ENCODE measurements around the gene LRRC49.
"Not testable (repeated sequence)": the region's sequence is repeated elsewhere in the genome, so short reads cannot be mapped to it uniquely, and the experiment has no call there.

Gene LRRC49
- 0 to 0.72 (median 0.19) reads per million in 4 experiments for total RNA-seq

GRCh38 chr15:70892002-70892911, at the start of gene LRRC49, which contains the start of gene THAP10:
TSS of gene LRRC49 (plus strand) at chr15:70892826. CDS start at chr15:70892895, 69 bp downstream.
TSS of gene THAP10 (minus strand) at chr15:70892433. CDS start at chr15:70892272, 161 bp downstream.
- no peak for DNase-seq

DNA sequence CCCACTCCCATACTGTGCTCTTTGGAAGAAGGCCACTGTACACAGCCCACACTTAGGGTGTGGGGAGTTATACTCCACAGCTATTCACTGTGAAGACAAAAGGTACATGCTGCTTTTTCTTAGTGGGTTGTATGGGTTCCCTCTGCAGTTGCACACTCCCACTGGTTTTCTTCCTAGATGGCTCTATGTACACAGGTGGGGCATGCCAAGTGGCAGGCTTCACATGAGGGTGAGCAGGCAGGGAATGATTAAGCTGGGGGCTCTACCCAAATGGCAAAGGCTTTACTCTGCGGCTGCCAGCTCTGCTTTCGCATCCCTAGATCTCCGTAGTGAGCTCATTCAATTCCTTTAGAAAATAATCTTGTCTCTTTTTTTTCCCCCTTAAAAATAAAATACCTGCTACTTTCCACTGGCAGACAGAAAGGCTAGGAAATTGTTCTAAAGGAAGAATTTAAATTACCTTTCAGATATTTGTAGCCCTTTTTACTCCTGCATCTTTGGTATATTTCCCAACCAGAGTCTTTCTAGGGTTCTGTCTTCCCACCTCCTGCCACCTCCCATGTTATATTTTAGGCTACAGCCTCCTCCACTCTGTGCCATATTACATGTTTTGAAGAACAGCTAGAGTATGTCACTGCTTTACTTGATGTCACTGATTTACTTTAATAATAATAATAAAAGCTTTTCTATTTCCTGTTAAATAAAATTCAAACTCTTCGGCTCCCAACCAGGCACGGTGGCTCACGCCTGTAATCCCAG, 46.8 kb upstream of the LRRC49 start:
- DNase-seq = no peak

- no peak for DNase-seq
Observed at GRCh38 chr15:70851889-70852288, 40.7 kb upstream of the LRRC49 start.

DNA sequence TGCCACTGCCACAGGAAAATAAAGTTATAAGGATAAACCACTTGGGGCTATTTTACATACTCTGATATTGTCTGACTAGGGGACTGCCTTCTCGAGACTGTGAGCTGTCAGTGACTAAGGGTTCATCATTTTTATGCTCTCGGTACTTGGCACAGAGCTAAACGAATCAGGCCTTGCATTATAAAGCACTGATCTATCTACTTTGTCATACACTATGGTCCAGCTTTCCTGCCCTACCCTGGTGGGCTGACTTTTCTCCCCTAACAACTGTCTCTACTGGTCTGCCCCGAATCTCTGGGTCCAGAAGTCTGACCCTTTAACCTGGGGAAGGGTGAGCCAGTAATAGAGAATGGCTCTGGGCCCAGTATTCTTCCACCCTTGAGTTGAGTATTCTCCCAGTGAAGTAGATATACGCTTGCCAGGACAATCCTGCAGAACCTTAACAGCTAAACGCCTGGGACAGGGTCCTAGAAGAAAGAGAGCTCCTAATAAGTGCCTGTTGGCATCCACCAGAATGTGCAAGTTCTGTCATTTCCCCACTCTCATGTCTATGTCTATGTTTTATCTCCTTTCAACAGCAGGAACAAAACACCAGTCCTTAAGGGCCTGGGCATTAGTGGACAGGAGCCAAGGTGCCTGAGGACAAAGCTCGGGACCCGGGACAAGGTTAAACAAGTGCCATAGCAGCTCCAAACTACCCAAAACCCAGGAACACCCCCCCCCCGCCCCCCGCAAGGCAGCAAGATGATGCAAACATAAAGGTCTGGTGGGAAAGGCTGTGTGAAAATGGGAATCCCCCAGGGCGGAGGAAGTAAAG, 39.9 kb upstream of the LRRC49 start:
- DNase-seq = no peak

- DNase-seq = no peak
Observed at GRCh38 chr15:70853318-70853972, 39.2 kb upstream of the LRRC49 start.

DNA sequence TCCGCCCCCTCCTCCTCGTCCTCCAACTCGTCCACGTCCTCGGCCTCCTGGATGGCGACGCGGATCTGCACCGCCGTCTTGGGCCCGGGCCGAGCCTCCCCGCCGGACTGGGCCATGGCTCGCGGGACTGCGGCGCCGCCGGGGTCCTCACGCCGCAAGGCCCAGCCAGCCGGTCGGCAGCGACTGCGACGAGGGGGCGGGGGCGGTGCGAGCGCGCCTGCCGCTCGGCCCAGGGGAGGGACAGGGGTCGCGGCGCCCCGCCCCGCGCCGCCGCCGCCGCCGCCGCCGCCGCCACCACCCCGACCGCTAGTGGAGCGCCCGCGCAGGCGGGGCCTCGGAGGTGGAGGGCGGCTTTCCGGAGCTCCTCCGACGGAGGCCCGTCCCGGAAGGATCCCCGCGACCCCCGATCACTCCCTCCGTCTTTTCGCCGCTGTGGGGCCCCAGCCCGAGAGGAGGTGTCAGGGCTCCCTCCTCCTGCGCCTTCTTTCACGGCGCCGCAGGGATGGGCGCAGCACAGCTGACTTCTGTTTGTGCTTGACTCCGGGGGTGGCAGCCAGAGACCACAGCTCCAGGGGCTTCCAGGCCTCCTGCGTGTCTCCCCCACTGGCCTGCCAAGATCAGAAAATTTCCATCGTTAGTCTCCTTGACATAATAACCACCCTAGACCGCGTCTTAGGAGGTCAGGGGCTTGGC, 38.5 kb upstream of the LRRC49 start, which contains the start of gene LARP6:
TSS of gene LARP6 (minus strand) at position 185 of the 693 bp plus-strand sequence. CDS start at position 116, 69 bp downstream.
- no peak for DNase-seq

DNA sequence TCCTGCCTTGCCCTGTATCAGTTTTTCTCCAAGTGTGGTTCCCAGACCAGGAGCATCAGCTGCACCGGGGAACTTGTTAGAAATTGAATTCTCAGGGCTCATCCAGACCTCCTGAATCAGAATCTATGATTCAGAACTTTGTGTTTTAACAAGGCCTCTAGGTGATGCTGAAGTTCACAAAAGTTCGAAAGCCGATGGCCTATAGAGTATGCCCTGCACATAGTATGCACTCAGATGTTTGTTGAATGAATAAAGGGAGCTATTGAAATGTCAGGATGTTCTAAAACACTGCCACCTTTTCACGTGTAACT, 38.0 kb upstream of the LRRC49 start:
- DNase-seq = no peak

DNA sequence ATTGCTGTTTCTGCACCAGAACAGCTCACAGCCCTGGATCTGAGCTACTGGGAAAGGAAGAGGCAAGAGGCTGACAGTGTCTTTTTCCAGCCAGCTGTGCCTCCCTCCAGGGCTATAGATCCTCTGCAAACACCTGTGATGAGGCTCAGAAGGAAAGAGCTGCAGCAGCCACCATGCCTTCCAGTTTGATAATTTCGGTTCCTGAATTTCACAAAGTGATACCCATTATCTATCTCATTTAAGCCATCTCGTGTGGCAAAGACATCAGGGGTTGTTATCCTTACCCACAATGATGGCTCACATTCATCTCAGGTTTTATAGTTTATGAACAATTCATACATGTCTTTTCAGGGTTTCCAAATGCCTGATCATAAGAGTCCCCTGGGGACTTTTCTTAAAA, 36.9 kb upstream of the LRRC49 start:
- DNase-seq = no peak

GRCh38 chr15:70856177-70856883, 36.3 kb upstream of the LRRC49 start:
- no peak for DNase-seq

GRCh38 chr15:70856884-70857561, 35.6 kb upstream of the LRRC49 start:
- DNase-seq = no peak

DNA sequence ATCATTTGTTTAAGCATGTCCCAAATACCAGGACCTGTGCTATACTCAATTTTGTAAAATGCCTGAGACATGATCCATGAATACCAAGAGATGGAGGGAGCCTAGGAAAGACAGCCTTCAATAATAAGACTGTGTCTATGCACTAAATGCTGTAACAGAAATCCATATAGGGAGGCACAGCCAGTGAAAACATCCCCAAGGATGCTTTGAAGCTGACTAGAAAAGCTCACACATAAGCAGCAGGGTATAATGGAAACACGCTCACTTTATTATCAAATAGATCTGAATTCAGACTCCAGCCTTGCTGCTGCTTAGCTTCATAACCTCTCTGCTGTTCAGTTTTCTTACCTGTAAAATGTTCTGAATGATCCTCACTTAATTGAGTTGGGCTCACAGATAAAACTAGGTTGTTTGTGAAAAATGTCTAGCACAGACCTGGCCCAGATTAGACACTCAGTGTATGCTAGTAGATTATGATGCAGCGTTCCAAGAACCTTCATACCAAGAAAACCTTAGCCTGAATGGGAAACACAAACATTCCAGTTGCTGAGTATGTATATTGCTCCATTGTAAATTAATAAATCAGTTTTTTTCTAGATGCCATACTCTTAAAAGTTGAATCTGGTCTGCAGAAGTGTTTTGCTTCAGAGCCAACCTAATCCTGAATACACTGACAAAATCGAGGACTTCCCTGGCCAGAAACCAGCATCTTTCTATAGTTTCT, 34.9 kb upstream of the LRRC49 start:
- DNase-seq = no peak

DNA sequence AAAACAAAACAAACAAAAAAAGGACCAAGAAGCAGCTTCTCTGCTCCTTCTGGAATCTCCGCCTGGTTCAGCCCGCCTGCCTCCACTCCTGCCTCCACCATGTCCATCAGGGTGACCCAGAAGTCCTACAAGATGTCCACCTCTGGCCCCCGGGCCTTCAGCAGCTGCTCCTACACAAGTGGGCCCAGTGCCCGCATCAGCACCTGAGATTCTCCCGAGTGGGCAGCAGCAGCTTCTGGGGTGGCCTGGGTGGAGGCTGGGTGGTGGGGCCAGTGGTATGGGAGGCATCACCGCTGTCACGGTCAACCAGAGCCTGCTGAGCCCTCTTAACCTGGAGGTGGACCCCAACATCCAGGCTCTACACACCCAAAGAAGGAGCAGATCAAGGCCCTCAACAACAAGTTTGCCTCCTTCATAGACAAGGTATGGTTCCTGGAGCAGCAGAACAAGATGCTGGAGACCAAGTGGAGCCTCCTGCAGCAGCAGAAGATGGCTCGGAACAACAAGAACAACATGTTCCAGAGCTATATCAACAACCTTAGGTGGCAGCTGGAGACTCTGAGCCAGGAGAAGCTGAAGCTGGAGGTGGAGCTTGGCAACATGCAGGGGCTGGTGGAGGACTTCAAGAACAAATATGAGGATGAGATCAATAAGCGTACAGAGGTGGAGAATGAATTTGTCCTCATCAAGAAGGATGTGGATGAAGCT, 33.9 kb upstream of the LRRC49 start:
- not testable (repeated sequence) for DNase-seq

- DNase-seq = no peak
Observed at GRCh38 chr15:70859322-70859908, 33.2 kb upstream of the LRRC49 start.

- no peak for DNase-seq
Observed at GRCh38 chr15:70859998-70860397, 32.6 kb upstream of the LRRC49 start.

DNA sequence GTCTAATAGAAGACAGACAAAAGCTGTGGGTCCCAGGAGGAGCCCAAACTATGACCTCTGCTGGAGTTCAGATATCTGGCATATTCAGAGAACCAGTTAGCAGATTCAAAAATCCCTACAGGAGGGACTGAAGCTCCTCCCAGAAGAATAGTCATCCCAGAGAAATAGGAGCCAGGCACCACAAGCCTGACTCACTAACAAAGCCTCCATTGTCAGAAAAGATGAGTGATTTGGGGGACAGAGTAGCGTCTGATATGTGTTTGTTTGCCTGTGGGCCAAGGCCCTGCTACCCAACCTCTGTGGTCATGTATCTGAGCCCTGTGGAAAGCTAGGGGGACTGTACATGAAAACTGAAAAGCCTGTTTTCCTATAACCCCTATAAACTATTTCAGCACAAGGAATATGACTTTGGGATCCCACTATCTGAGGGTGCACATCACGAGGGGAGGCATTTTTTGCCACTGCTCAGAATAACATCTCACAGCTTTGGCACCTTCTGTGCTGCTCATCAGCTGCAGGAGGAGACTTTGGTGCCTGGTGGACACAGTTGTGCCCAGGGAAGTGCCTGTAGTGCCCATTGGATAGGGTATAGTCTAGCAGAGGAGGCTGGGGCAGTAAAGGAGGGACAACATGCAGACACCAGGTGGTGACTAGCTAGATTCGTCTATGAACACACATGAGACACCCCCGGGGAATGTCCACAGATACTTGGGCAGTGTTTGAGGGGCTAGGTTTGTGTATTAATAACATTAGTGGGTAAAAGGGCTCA, 29.0 kb upstream of the LRRC49 start:
- no peak for DNase-seq

- no peak for DNase-seq
Observed at GRCh38 chr15:70866982-70867641, 25.5 kb upstream of the LRRC49 start.

DNA sequence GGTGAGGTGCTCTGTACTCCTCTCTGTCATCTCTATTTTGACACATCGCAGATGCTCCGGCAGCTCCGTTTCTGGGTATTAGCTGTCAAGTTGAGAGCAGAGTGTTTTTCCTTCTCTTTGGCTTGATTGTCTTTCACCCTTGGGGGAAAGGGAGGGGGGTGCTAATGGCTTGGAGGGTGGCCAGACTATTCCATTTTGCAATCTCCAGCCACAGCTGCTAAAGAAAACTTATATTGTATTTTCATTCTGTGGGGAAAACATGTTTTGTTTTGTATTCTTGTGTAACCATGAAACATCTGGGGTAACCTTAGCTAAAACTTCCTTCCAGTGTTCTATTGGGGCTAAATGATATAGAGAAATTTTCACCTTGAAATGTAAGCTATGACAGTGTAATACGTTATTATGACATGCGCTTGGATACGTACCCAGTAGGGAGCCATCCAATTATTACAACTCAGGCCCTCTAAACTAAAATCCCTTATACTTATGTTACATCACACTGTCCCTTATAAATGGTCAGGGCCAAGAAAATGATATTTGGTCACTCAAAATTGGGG, 24.6 kb upstream of the LRRC49 start:
- no peak for DNase-seq

Measured in effector CD8-positive, alpha-beta T cell (primary cell).